Measurements from ENCODE around the gene ZNF610.
"Not testable (repeated sequence)": the region's sequence is repeated elsewhere in the genome, so short reads cannot be mapped to it uniquely, and the experiment has no call there.

GRCh38 chr19:52292946-52293345, 43.1 kb upstream of the ZNF610 start:
- not testable (repeated sequence) for TF ChIP-seq CTCF (conservative IDR thresholded peaks at IDR 0.05 in 1 of 2, IDR thresholded peaks at IDR 0.05 in 1 of 2; ENCODE audit: extremely low read depth in 1 of 2, insufficient read depth in 1 of 2, low read depth in 1 of 2, low read length in 2 of 2); EZH2 (IDR thresholded peaks at IDR 0.05; ENCODE audit: borderline replicate concordance, low read length)
